GM19324 (cell line): ENCODE measurements around the gene CDH26.
"Not testable (repeated sequence)": the region's sequence is repeated elsewhere in the genome, so short reads cannot be mapped to it uniquely, and the experiment has no call there.

Experiments used
- ATAC-seq: cut with Tn5 transposase; IDR thresholded peaks from one replicate; pipeline ENCODE4 v1.9.1; 2021; ENCODE audit warnings: mild to moderate bottlenecking, moderate library complexity; ENCODE audit not compliant: unreplicated experiment, low FRiP score

The CDH26 gene

DNA sequence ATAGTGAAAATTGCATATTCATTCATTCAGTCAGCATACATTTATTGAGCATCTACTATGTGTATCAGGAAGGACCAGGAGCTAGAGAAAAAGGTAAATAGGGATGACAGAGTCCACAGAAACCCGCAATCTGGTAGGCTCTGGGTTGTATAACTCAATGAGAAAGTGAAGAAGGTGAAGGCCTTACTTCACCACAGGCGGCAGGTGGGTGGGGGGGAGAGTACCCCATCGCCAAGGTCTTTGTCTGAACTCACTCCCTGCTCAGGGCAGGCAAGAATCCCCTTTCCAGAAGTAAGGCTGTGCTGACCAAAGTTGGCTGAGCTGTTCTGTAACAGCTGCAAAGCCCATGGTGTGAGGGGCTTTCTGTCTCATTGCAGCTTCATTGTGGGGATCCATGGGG is 81.3 kb downstream of the CDH26 start:
- ATAC-seq: no peak

DNA sequence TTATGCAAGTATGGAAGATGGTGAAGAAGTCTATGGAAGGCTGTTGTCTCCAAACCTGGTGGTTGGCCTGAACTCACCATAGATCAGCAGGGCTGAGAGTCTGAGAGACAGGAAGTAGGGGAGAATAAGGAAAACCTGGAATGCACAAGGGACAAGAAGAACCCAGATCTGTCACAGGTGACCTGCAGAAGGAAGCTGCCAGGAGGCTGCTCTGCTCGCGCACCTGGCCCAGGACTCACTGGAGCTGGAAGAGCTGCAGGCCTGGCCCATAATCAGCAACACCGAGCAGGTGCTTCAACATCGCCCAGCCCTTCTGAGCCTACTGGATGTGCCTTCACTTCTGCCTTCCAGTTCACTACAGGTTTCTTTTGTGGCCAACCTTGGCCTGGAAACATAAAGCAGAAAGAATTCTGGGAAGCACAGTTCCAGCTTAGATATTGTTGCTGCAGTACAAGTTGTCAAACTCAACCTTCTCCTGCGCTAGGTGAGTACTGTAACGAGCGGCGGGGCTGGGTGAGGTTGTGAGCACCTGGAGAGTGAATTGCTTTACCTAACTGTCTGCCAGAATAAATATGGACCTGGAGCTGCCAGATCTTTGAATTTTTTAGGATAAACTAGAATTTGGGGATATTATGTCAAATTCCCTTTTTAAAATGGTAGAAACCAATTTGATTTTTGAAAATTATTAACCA is 82.4 kb downstream of the CDH26 start:
- ATAC-seq: no peak

DNA sequence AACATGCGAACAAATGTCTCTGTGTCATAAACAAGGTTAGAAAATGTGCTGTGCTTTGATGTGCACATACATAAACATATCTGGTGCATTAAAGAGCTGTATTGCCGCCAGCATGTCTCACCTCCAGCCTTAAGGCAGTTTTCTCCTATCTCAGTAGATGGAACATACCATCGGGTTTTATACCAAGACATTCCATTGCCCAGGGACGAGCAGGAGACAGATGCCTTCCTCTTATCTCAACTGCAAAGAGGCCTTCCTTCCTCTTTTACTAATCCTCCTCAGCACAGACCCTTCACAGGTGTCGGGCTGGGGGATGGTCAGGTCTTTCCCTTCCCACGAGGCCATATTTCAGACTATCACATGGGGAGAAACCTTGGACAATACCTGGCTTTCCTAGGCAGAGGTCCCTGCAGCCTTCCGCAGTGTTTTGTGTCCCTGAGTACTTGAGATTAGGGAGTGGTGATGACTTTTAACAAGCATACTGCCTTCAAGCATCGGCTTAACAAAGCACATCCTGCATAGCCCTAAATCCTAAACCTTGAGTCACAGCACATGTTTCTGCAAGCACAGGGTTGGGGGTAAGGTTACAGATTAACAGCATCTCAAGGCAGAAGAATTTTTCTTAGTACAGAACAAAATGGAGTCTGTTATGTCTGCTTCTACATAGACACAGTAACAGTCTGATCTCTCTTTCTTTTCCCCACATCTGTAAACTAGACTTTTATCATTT is 83.4 kb downstream of the CDH26 start:
- not testable (repeated sequence) for ATAC-seq

DNA sequence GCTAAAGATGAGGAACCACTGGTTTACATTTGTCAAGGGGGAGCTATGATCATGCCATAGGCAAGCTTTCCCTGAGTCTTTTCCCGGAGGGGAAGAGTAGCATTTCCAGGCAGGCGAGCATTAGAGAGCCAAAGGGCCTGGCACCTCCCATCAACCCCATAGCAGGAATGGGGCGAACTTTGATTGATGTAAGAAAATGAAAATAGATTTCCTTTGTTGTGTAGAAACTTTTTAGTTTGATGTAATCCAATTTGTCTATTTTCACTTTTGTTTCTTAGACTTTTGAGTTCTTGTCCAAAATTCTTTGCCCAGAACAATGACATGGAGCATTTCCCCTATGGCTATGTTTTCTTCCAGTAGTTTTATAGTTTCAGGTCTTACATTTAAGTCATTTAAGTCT is 85.2 kb downstream of the CDH26 start:
- no peak for ATAC-seq

DNA sequence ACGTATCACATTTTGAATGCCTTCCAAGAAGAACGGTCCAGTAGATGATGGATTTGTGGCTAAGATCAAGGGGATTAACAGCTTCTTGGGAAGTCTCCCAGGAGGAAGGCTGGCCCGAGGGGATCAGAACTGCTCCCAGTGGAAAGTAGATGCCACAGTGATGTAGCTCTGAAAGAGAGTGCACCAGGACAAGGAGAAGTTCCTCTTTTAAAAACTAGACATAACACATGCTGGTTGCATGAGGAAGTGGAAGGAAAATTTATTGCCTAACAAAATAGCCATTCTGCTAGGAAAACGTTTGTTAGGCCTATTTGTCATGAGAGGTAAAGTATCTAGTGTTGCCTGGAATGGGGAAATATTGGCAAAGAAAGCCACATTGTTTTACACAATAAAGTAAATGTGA is 87.8 kb downstream of the CDH26 start:
- ATAC-seq: no peak

DNA sequence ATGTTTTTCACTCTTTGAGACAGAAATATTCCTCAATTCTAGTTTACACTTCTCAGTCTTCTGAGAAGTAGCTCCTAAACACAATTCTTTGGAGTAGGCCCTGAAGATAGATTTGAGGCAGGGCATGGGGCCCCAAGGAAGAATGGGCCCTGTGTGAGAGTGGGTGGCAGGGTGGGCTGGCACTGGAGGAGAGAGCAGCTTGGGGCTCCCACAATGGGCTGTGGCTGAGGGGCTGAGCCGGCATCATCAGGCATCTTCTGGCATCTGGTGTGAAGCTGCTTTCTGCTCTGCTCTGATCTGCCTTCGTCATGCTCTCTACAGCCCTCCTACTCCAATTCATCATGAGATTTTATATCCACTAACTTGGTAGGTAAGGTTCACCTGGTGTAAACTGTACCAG is 88.2 kb downstream of the CDH26 start:
- no peak for ATAC-seq

DNA sequence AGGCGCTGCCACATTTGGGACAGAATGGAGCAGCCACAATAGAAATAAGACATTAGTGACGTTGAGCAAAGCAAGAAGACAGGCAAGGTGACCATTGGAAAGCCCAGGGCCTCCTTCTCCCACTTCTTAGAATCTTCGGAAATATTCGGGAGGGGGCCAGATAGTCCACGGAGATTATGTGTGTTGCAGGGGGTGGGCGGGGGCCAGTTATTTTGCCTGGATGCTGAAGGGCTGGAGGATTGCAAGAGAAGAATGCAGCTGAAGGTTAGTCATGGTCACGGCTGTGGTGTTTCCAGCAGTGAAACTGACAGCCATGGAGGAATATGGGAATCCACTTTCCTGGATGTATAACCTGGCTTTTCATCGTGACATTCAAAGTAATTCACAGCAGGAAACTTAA is 88.6 kb downstream of the CDH26 start:
- no peak for ATAC-seq

DNA sequence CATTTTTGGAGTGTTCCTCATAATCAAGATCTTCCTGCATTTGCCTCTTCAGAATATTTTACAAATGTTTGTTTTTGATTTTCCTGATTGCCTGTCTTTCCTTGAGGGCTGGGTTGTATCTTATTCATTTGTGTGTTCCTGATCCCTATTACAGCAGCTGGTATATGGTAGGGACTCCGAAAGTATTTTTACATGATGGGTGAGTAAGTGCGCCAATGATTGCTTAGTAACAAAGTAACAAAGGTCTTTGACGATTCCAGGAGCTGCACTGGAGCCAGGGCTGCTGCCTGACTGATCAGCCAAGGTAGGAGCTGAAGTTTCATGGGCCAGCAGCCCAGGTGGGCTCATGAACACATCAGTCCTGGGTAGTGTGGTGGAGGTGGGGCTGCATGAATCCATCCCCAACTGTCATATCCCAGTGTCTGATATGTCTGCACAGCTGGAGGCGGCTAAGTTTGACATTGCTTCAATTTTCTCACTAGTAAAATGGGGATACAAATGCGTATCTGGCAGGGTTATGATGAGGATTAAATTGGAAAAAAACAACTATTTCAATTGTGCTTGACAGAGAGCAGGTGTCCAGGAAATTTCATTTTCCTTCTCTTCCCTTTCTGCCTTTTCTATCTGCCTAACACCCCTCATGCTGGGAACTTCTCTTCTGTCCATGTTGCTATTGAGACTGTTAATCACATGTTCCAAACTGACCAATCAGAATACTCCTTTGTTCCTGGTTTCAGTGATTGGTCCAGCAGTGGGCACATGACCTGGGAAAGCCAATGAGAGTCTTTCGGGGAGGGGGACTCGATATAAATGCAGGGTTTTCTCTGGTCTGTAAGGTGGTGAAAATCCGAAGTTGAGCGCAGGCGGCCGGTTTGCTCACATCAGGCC is 90.7 kb downstream of the CDH26 start:
- no peak for ATAC-seq

DNA sequence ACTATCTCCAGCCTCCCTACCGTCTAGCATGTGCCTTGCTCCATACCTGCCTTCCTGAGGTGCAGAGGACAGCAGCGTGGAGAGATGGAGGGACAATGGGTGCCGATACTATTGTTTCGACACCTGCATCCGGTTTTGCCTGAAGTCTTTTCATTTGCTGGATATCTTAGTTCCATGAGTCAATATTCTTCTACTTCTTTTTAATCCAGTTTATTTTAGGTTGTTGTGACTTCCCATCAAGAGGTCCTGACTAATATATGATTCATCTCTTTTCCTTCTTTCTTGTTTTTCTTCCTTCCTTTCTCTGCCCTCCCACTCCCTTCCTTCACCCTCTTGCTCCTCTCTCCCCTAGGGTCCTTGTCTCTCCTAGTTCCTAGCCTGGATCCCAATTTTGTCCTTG is 91.4 kb downstream of the CDH26 start:
- ATAC-seq: no peak

DNA sequence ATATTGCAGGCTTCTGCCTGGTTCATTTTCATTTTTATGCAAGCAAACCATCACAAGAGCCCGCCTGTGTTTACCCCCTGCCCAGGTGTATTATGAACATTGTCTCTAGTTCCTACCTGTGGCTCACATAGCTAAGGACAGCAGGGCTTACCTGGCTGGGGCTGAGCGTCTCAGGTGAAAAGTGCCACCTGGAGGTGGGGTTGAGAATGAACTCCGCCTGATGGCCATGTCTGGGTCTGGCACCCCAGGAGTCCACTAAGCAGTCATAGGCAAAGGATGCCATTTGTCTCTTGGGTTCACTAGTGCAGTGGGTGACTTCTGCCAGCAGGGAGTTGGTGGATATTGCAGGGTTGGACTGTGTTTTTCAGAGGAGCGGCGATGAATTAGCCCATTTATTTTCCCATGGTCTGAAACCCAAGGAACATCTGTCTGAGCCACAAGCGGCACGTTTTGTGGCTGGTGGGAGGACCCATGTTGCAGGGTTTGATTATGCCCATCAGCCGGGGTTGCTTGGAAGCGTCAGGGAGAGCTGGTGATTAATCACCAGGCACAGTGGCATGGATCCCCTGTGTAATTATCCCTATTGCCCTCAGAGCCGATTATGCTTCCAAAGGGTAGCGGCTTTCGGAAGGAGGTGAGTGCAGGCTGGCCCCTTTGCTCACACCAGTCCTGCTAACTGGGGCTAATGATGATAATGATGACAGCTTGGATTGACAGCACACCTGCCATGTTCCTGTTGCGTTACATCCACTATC is 92.1 kb downstream of the CDH26 start:
- ATAC-seq: no peak

DNA sequence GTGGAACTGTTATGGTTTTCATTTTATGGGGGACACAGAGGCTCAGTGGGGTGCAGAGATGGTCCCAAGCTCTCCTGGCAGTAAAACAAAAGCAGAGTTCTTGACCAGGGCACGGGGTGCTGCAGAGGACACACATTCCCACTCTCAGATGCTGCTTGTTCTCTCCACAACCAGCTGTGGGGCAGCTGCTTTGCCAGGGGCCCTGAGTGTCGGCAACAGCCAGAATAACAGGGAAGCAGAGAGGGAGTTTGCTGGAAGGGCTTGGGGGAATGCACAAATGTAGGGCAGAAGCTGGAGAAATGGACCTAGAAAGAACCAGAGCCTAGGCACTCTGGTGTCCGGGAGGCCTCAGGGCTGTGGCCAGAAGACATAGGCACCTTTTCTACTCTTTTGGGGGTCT is 93.7 kb downstream of the CDH26 start:
- ATAC-seq: no peak

DNA sequence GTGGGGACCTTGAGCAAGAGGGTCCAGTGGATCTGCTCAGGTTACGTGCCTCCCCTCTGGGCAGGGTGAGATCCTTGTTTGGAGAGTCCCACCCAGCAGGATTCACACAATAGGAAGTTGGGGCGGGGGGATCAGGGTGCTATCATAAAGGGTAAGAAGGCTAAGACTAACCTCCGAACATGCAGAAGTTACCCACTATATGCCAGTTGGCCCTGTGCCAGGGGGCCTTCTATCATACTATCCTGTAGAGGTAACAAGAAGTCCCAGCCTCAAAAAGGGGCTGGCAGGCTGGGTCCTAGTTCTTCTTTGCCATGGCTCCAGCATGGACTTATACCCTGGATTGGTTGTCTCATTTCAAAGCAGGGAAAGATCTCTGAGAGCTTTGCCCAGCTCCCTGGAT is 94.1 kb downstream of the CDH26 start:
- ATAC-seq: no peak

DNA sequence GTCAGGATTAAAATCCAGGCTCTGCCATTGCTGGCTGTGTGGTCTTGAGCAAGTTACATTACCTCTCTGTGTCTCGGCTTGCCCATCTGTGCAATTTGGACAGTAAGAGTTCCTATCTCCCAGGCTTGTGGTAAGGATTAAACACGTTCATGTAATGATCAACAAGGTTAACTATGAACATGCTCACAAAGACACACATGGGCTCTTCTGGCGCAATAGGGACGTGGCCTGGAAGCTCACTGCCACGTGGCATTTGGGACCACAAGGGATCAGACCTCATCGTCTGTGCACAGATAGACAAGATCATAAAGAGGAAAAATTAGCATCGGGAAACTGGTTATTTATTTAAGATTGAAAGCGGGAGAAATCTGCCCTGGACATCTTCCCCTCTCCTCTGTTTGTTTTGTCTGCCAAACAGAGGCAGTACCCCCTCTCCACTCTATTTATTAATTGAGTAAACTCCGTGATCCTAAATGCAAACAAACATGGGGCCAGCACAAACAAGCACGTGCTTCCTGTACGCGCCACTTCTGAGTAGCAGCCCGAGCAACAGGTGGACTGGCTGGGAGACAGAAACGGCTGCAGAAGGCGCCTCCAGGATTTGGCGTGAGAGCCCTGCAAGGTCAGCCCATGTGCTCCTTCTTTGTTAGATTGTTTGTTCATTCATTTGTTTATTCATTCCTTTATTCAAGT is 95.0 kb downstream of the CDH26 start:
- ATAC-seq: no peak

DNA sequence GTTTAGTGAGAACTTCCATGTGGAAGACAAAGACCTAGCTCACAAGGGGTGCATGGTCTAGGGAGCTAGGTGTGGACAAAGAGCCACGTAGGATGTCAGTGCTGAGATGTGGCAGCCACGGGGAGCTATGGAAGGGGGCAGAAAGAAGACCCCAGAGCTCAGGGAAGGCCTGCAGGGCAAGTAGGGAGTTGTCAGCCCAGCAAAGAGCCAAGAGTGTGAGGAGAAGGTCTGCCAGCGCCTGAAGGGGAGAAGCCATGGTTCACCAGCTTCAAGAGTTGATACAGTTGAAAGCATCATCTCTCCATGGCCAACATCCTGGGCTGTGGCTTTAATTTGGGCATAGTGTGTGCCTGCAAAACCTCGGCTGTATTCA is 95.6 kb downstream of the CDH26 start:
- no peak for ATAC-seq

DNA sequence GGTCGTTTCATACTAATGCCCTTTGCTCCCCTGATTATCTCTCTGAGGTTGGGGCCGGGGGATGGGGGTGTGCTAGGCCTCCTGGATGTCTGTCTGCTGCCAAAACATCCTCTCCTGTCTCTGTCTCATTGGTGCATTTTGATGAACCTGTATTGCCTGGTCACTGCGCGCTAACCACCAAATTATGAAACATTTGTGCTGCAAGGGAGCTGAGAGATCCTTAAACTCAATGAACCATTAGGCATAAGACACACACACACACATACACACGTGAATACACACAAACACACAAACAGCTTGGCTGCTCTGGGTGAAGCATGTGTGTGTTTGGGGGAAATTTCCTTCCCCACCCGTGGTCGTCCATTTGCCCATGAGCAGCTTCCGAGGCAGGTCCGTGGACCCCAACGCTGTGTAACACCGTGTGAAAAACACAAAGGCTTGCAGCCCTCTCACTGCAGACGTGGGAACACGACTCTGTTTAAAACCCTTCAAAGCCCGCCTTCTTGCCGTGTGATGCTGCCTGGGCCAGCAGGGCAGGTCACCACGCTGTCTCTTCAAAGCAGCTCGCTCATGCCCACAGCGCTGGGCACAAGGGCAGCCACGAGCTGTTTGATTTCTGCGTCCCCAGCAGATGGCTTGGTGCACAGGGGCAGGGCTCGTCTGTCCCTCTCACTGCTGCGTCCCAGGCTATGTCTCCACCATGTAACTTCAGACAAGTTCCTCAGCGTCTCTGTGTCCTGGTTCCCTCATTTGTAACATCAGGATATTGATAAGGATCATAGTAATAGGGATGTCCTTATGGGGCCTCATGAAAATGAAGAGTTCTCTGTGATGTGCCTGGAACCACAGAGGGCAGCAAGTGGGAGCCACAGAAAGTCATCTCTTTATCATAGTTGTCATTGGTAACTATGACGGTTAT is 96.8 kb downstream of the CDH26 start:
- ATAC-seq: no peak

DNA sequence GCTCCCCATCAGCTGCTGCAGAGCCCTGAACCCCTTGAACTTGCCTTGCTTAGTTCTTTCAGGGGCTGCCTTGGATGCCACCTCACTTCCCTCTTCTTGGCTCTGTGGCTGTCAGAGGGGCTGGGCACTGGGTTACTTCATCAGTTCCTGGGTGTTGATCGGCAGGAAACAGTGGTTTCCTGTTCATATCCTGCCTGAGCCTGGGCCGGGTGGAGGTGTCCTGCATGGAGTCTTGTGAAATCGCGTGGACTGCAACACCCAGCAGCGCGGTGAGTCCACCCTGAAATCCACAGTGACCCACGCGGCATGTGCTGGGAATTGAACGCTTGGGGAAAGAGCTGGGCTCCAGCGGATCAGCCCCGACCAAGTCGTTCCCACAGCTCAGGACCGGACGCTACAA is 97.5 kb downstream of the CDH26 start:
- no peak for ATAC-seq

DNA sequence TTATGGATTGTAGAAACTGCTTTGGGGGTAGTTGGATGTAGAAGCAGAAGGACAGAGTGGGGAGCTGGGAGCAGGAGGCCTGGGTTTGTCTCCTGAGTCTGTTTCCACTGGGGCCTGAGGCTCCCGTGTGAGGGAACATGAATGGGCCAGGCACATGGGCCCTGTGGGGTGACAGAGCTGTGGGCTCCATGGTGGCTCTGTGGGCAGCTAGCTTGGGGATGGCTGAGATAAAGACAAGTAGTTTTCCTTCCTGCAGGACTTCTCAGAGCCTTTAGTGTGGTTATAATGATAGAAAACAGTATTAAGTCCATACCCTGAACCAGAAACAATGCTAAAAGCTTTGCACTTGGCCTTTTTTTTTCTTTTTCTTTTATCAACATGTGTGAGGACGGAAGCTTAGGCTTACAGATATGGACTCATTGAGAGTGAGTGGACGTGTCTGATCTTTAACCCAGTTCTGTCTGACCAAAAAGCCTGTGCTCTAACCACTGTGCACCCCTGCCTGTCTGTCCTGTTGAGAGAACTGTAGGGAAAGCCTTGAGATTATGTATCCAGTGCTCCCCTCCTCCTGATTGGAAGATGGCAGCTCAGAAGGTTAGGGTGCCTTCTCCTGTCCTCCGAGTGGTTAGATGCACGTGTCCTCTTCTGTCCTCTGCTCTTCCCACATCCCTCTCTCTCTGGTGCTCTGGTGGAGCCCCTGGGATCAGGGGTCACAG is 98.3 kb downstream of the CDH26 start:
- ATAC-seq: no peak

DNA sequence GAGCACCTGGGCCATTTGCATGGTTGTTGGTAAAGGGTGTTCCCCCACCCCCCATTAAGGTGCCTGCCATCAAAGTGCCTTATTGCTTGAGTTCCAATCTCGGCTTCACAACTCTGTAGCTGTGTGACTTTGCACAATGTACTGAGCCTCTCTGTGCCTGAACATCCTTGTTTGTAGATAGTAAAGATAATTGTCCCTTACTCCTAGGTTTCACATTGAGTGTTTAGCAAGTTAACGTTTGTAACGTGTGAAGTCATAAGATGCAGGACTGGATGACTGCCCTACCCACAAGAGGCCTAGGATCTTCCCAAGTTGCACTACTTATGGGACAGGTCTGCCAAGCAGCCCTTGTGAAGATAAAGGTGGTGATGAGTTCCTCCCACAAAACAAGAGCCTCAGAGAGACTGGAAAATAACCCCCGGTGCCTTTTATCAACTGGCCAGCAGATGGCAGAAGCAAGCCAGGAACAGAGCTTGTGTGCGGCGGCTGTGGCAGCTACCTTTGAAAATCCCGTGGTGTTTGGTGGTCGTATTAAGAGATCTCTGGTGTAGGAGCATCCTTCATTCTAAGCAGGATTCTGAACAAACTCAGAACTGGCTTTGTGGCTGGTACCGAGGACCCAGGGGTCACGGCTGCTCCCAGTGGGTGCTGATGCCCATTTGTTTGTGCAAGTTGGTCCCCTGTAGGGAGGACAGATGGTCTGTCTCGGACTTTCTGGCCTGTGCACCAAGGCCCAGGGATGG is 99.1 kb downstream of the CDH26 start:
- no peak for ATAC-seq
